ENCODE measurements around the gene ITPRID2.

ITPRID2 gene

DNA sequence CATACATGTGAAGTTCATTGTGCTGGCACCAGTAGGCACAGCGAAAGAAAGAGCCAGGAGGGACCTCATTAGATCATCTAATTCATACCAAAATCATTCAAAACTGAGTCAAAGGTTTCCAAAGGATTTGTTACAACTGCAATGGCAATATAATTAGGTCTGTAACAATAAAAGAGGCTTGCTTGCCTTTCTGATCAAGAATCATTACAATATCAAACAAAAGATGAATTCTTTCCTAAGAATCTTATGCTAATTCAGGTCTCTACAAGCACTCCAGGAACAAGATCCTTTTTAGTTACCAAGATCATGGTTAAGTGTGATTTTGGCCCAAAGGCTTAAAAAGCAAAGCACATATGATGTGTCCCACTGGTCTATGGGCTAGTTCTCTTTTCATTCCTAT lies 41.9 kb upstream of the ITPRID2 start:
- H3K27ac ChIP-seq: no peak overlapping the region
- TF ChIP-seq, protein P1, sequence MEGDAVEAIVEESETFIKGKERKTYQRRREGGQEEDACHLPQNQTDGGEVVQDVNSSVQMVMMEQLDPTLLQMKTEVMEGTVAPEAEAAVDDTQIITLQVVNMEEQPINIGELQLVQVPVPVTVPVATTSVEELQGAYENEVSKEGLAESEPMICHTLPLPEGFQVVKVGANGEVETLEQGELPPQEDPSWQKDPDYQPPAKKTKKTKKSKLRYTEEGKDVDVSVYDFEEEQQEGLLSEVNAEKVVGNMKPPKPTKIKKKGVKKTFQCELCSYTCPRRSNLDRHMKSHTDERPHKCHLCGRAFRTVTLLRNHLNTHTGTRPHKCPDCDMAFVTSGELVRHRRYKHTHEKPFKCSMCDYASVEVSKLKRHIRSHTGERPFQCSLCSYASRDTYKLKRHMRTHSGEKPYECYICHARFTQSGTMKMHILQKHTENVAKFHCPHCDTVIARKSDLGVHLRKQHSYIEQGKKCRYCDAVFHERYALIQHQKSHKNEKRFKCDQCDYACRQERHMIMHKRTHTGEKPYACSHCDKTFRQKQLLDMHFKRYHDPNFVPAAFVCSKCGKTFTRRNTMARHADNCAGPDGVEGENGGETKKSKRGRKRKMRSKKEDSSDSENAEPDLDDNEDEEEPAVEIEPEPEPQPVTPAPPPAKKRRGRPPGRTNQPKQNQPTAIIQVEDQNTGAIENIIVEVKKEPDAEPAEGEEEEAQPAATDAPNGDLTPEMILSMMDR (IDR thresholded peaks at IDR 0.05): no peak
- no peak for TF ChIP-seq ZFX (IDR thresholded peaks at IDR 0.05; ENCODE audit: borderline replicate concordance)

DNA sequence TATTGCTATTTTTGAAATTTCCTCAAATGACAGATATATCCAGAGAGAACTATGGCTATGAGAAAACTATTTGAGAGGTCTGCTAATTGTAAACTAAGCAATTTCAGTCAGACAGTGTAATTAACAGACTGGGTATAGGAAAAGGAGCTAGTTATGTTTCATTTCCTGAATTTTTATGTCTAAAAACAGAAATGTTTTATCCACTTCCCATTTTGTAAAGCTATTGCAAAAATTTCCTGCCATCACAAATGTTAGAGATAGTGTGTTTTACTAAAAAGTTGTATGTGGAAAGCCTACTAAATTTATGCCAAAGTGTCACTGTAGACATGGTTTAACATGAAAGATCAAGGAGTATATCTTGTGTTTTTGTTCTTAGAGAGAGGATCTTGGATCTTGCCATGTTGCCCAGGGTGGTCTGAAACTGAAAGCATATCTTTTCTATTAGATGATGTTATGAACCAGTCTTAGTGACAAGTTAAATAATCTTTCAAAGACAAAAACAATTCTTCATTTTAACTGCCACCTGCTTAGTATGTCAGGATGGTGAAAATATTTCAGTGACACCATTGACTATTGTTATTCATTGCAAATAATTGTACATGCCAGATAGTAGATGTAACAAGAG lies 40.5 kb upstream of the ITPRID2 start:
- no peak for TF ChIP-seq ZFX (IDR thresholded peaks at IDR 0.05; ENCODE audit: borderline replicate concordance)
- TF ChIP-seq, protein P1 (IDR thresholded peaks at IDR 0.05): no peak
- H3K27ac ChIP-seq: no peak overlapping the region

DNA sequence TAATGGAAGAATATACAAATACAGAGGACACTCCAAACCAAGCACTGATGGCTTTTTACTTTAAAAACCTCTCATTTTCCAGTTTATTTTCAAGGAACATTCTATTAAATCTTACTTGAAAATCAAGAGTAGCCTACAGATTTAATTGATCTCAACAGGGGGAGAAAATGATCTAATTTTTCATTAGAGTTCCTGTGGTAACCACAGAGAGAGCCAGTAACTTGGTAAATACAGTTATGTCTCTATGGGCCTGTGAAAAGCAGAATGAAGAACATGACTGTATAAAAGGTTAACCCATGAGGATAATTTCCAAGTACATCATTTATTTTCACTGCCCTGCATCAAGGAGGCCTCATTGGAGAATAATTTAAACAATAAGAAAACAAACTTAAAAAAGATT lies 39.8 kb upstream of the ITPRID2 start:
- no peak overlapping the region for H3K27ac ChIP-seq
- TF ChIP-seq ZFX (IDR thresholded peaks at IDR 0.05; ENCODE audit: borderline replicate concordance): no peak
- TF ChIP-seq, protein P1 (IDR thresholded peaks at IDR 0.05): no peak

DNA sequence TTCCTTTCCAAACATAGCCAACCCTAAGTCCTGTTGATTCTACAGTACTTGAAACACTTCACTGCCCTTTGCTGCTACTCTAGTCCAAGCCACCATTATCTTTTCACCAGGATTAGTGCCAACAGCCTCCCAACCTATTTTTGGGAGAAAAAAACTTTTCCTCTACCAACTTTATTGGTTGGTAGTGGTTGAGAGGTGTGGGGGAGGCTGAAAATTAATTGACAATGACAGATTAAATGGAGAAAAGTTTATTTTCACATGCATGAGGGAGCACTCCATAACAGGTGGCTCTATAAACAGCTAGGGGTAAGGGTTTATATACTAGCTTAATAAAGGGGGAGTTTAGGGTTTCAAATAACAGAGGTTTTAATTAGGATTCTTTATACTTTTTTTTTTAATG lies 37.8 kb upstream of the ITPRID2 start:
- TF ChIP-seq ZFX (IDR thresholded peaks at IDR 0.05; ENCODE audit: borderline replicate concordance): no peak
- TF ChIP-seq, protein P1 (IDR thresholded peaks at IDR 0.05): no peak
- no peak overlapping the region for H3K27ac ChIP-seq

DNA sequence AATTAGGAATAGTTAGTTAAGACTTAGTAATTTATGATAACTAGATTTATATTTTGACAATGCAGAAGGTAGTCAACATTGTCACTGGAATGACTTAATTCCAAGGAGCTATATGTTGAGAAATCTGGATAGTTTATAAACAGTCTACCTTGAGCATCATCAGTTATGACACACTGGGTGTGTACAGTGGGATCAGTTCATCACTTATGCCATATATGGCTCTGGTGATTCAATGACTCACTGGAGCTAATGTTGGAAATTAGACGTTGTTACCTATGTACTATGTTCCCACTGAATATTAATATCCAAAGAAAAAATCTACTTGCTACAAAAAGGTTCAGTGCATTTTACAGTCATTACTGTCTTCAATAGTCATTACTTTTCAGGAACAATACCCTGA lies 34.0 kb upstream of the ITPRID2 start:
- no peak for TF ChIP-seq ZFX (IDR thresholded peaks at IDR 0.05; ENCODE audit: borderline replicate concordance)
- TF ChIP-seq, protein P1 (IDR thresholded peaks at IDR 0.05): no peak
- no peak overlapping the region for H3K27ac ChIP-seq

DNA sequence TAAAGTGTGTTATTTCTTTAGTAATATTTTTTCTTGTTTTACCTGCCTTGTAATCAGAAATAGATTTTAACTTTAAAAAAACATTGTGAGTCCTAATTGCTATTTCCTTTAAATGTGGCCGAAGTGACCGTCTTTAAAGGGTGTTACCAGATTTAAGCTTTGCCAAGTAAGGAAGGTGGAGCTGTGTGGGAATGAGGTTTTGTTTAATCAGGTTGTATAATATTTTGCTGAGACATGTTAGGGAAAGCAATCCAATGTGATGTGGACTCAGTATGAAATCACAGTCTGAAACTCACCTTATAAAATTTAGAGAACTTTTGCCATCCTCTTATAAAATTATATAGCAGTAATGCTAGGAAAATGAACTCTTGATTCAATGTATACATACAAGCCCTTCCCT lies 32.9 kb upstream of the ITPRID2 start:
- H3K27ac ChIP-seq: no peak overlapping the region
- TF ChIP-seq ZFX (IDR thresholded peaks at IDR 0.05; ENCODE audit: borderline replicate concordance): no peak
- TF ChIP-seq, protein P1 (IDR thresholded peaks at IDR 0.05): no peak

DNA sequence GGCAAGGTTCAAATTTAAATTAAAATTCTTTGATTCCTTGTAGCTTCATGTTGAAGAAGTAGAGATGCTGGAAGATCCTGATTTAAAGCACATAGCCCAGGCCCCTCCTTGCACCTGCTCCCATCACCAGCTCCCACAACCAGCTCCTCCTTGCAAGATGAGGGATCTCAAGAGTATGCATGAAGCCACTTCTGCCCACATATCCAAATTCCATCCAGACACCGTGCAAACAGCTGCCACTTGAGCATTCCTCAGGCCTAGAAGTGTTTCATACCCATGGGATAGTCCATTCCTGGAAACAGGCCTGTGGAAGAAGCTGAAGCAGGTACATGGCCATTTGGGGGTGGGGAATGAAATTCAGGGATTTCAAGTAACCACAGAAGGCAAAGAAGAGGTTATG lies 32.4 kb upstream of the ITPRID2 start:
- TF ChIP-seq, protein P1 (IDR thresholded peaks at IDR 0.05): no peak
- no peak for TF ChIP-seq ZFX (IDR thresholded peaks at IDR 0.05; ENCODE audit: borderline replicate concordance)
- no peak overlapping the region for H3K27ac ChIP-seq

Data from 22Rv1 (cell line).